WTC11 (cell line): ENCODE results near the gene AKR1C8. TPM values are rescaled to one million over a fixed set of nuclear protein-coding genes. Genes with fewer than 3 reads are reported as not detected.

Experiments
- ATAC-seq: fragments of 200-7000 bp; cut with Tn5 transposase; 2 replicates; pipeline ENCODE4 v1.10.0; 2021; ENCODE audit warnings: mild to moderate bottlenecking, moderate library complexity
- CTCF ChIA-PET: fragments of 300-600 bp; sonication (Branson Sonifier 250); formaldehyde crosslinking; loops from one replicate; lab custom pipeline; 2021; ENCODE audit warnings: antibody characterized with exemption; lab: Charles Lee
- POLR2A ChIA-PET: fragments of 350-600 bp; sonication (Branson Sonifier 250); formaldehyde crosslinking; loops from one replicate; lab custom pipeline; 2021; ENCODE audit warnings: antibody characterized with exemption; lab: Charles Lee
- DNase-seq: peaks from one replicate; pipeline ENCODE4 v3.0.0; 2021; ENCODE audit warnings: low spot score
- H3K27ac Mint-ChIP-seq: 2 replicates; pipeline ENCODE4 v1.8.0; 2021; ENCODE audit warnings: mixed read lengths
- H3K27me3 Mint-ChIP-seq: 2 replicates; pipeline ENCODE4 v1.8.0; 2021; ENCODE audit warnings: low read depth, mild to moderate bottlenecking, moderate library complexity, mixed read lengths
- H3K36me3 Mint-ChIP-seq: 2 replicates; pipeline ENCODE4 v1.8.0; 2021; ENCODE audit warnings: mixed read lengths
- H3K4me1 Mint-ChIP-seq: 2 replicates; pipeline ENCODE4 v1.8.0; 2022; ENCODE audit warnings: mixed read lengths
- H3K4me3 Mint-ChIP-seq: 2 replicates; pipeline ENCODE4 v1.8.0; 2021; ENCODE audit warnings: mild to moderate bottlenecking, moderate library complexity, mixed read lengths
- H3K9me3 Mint-ChIP-seq: 2 replicates; pipeline ENCODE4 v1.8.0; 2021; ENCODE audit warnings: mixed read lengths
- CREB1 ChIP-seq: sonication (generic); formaldehyde crosslinking; IDR thresholded peaks from 2 replicates; pipeline ENCODE4 v1.8.0; 2023; ENCODE audit warnings: mild to moderate bottlenecking, missing genetic modification reagents
- FOXP1 ChIP-seq: sonication (generic); formaldehyde crosslinking; IDR thresholded peaks from 2 replicates; pipeline ENCODE4 v1.8.0; 2022; ENCODE audit warnings: missing genetic modification reagents, mild to moderate bottlenecking, moderate library complexity, borderline replicate concordance
- GTF2I ChIP-seq: fragments of 250-450 bp; sonication (Bioruptor Pico); conservative IDR thresholded peaks from 2 replicates; pipeline ENCODE4 v1.4.0; 2021; ENCODE audit warnings: mild to moderate bottlenecking
- JAZF1 ChIP-seq: fragments of 250-450 bp; sonication (Bioruptor Pico); IDR thresholded peaks from 2 replicates; pipeline ENCODE4 v1.9.0; 2021; ENCODE audit warnings: moderate library complexity, mild to moderate bottlenecking, inconsistent platforms
- MLX ChIP-seq: sonication (generic); formaldehyde crosslinking; IDR thresholded peaks from 2 replicates; pipeline ENCODE4 v1.8.1; 2023; ENCODE audit warnings: mild to moderate bottlenecking, missing genetic modification reagents, moderate library complexity
- NFATC4 ChIP-seq: fragments of 250-450 bp; sonication (Bioruptor Pico); IDR thresholded peaks from 2 replicates; pipeline ENCODE4 v1.9.0; 2021; ENCODE audit warnings: mild to moderate bottlenecking
- NR1H2 ChIP-seq: sonication (generic); formaldehyde crosslinking; IDR thresholded peaks from 2 replicates; pipeline ENCODE4 v1.9.0; 2021; ENCODE audit warnings: mild to moderate bottlenecking, moderate library complexity, missing genetic modification reagents
- NR2C2 ChIP-seq: sonication (generic); formaldehyde crosslinking; IDR thresholded peaks from 2 replicates; pipeline ENCODE4 v1.8.0; 2022; ENCODE audit warnings: mild to moderate bottlenecking, missing genetic modification reagents
- NR3C1 ChIP-seq: sonication (generic); formaldehyde crosslinking; conservative IDR thresholded peaks from 2 replicates; pipeline ENCODE4 v1.8.1; 2023; ENCODE audit warnings: low read depth, mild to moderate bottlenecking, missing genetic modification reagents
- OVOL2 ChIP-seq: fragments of 250-450 bp; sonication (Bioruptor Pico); IDR thresholded peaks from 2 replicates; pipeline ENCODE4 v1.9.0; 2021; ENCODE audit warnings: mild to moderate bottlenecking, borderline replicate concordance
- PRDM15 ChIP-seq: sonication (generic); formaldehyde crosslinking; IDR thresholded peaks from 2 replicates; pipeline ENCODE4 v1.8.0; 2022; ENCODE audit warnings: missing genetic modification reagents
- RELA ChIP-seq: sonication (generic); formaldehyde crosslinking; IDR thresholded peaks from 2 replicates; pipeline ENCODE4 v1.8.1; 2022; ENCODE audit warnings: missing genetic modification reagents, mild to moderate bottlenecking, borderline replicate concordance
- SMAD4 ChIP-seq: sonication (generic); formaldehyde crosslinking; IDR thresholded peaks from 2 replicates; pipeline ENCODE4 v1.8.0; 2022; ENCODE audit warnings: mild to moderate bottlenecking, missing genetic modification reagents
- ZNF317 ChIP-seq: sonication (generic); formaldehyde crosslinking; IDR thresholded peaks from 2 replicates; pipeline ENCODE4 v1.8.1; 2023; ENCODE audit warnings: low read depth, mild to moderate bottlenecking, moderate library complexity, missing genetic modification reagents, borderline replicate concordance
- ZNF671 ChIP-seq: fragments of 250-450 bp; sonication (Bioruptor Pico); IDR thresholded peaks from 2 replicates; pipeline ENCODE4 v1.8.0; 2021; ENCODE audit warnings: mild to moderate bottlenecking
- total RNA-seq: library from RNA; stranded (reverse); gene quantifications from 3 replicates; pipeline ENCODE4 v1.2.3, GENCODE V29; 2021
- TF ChIP-seq, protein P1 (sequence below): fragments of 200-600 bp; IDR thresholded peaks from 2 replicates; pipeline ENCODE4 v1.8.0; 2022; ENCODE audit warnings: antibody characterized with exemption
- TF ChIP-seq, protein P2 (sequence below): sonication (generic); formaldehyde crosslinking; IDR thresholded peaks from 2 replicates; pipeline ENCODE4 v1.8.0; 2022; ENCODE audit warnings: mild to moderate bottlenecking, missing genetic modification reagents
- TF ChIP-seq, protein P3 (sequence below): sonication (generic); formaldehyde crosslinking; conservative IDR thresholded peaks from 2 replicates; pipeline ENCODE4 v1.8.1; 2023; ENCODE audit warnings: mild to moderate bottlenecking, low read depth, missing genetic modification reagents, moderate library complexity
- TF ChIP-seq, protein P4 (sequence below): sonication (generic); formaldehyde crosslinking; IDR thresholded peaks from 2 replicates; pipeline ENCODE4 v1.8.1; 2022; ENCODE audit warnings: low read depth, missing genetic modification reagents, borderline replicate concordance
- TF ChIP-seq, protein P5 (sequence below): sonication (generic); formaldehyde crosslinking; conservative IDR thresholded peaks from 2 replicates; pipeline ENCODE4 v1.8.1; 2022; ENCODE audit warnings: mild to moderate bottlenecking, missing genetic modification reagents
- TF ChIP-seq, protein P6 (sequence below): sonication (generic); formaldehyde crosslinking; IDR thresholded peaks from 2 replicates; pipeline ENCODE4 v1.8.0; 2023; ENCODE audit warnings: missing genetic modification reagents

The AKR1C8 gene
- total RNA-seq, 1 experiment from 2014 or later = not detected

- TF ChIP-seq NFATC4 (CRISPR knock-in tag) = no peak
- TF ChIP-seq, protein P1, sequence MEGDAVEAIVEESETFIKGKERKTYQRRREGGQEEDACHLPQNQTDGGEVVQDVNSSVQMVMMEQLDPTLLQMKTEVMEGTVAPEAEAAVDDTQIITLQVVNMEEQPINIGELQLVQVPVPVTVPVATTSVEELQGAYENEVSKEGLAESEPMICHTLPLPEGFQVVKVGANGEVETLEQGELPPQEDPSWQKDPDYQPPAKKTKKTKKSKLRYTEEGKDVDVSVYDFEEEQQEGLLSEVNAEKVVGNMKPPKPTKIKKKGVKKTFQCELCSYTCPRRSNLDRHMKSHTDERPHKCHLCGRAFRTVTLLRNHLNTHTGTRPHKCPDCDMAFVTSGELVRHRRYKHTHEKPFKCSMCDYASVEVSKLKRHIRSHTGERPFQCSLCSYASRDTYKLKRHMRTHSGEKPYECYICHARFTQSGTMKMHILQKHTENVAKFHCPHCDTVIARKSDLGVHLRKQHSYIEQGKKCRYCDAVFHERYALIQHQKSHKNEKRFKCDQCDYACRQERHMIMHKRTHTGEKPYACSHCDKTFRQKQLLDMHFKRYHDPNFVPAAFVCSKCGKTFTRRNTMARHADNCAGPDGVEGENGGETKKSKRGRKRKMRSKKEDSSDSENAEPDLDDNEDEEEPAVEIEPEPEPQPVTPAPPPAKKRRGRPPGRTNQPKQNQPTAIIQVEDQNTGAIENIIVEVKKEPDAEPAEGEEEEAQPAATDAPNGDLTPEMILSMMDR = no peak
- no peak for TF ChIP-seq ZNF317 (CRISPR knock-in tag)
- TF ChIP-seq CREB1 = no peak
- TF ChIP-seq GTF2I (CRISPR knock-in tag) = no peak
- TF ChIP-seq, protein P2, sequence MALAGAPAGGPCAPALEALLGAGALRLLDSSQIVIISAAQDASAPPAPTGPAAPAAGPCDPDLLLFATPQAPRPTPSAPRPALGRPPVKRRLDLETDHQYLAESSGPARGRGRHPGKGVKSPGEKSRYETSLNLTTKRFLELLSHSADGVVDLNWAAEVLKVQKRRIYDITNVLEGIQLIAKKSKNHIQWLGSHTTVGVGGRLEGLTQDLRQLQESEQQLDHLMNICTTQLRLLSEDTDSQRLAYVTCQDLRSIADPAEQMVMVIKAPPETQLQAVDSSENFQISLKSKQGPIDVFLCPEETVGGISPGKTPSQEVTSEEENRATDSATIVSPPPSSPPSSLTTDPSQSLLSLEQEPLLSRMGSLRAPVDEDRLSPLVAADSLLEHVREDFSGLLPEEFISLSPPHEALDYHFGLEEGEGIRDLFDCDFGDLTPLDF (CRISPR knock-in tag) = no peak
- TF ChIP-seq JAZF1 (CRISPR knock-in tag) = no peak
- ChIA-PET POLR2A (no interaction called here), CTCF (no interaction called here)
- H3K4me3 Mint-ChIP-seq = no peak overlapping the region
- DNase-seq (no peak), ATAC-seq (no peak)
- peaks cover 6% of the 10 kb centered on the region; the same call in 1 of the 2 replicates for H3K27me3 Mint-ChIP-seq
- no peaks in the 10 kb centered on the region for H3K4me1 Mint-ChIP-seq
- H3K36me3 Mint-ChIP-seq = peaks cover 55% of the 10 kb centered on the region
- no peak overlapping the region for H3K27ac Mint-ChIP-seq
- H3K9me3 Mint-ChIP-seq = peaks cover 78% of the 10 kb centered on the region
These were observed 16.0 kb downstream of the AKR1C8 start for GRCh38 chr10:5168897-5169420.

DNA sequence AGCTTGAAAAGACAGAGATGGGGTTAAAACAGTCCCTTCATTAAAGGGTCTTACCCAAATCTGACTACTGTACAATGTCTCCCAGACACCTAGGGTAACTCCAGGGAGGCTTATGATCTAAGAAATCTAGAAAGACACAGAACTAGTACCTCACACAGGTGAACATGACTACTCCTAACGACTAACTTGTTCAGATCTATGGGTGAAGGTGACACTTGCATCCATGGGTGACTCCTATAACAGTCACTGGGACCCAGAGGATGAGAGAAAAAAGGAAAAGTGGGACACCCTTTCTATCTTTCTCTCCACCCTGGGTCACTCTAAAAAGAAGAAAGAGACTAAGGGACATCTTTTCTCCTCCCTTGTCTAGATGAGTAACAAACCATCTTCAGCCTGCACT is 19.2 kb downstream of the AKR1C8 start:
- H3K4me3 Mint-ChIP-seq = no peak overlapping the region
- no peak for DNase-seq
- H3K4me1 Mint-ChIP-seq = no peaks in the 10 kb centered on the region
- H3K36me3 Mint-ChIP-seq = peaks cover 81% of the 10 kb centered on the region
- no peak overlapping the region for H3K27ac Mint-ChIP-seq
- ATAC-seq = no peak
- H3K9me3 Mint-ChIP-seq = peaks cover 96% of the 10 kb centered on the region
- peaks cover 6% of the 10 kb centered on the region; the same call in 1 of the 2 replicates for H3K27me3 Mint-ChIP-seq
- no peak for TF ChIP-seq PRDM15 (CRISPR knock-in tag)
- TF ChIP-seq FOXP1 (CRISPR knock-in tag) = no peak
- TF ChIP-seq, protein P3, sequence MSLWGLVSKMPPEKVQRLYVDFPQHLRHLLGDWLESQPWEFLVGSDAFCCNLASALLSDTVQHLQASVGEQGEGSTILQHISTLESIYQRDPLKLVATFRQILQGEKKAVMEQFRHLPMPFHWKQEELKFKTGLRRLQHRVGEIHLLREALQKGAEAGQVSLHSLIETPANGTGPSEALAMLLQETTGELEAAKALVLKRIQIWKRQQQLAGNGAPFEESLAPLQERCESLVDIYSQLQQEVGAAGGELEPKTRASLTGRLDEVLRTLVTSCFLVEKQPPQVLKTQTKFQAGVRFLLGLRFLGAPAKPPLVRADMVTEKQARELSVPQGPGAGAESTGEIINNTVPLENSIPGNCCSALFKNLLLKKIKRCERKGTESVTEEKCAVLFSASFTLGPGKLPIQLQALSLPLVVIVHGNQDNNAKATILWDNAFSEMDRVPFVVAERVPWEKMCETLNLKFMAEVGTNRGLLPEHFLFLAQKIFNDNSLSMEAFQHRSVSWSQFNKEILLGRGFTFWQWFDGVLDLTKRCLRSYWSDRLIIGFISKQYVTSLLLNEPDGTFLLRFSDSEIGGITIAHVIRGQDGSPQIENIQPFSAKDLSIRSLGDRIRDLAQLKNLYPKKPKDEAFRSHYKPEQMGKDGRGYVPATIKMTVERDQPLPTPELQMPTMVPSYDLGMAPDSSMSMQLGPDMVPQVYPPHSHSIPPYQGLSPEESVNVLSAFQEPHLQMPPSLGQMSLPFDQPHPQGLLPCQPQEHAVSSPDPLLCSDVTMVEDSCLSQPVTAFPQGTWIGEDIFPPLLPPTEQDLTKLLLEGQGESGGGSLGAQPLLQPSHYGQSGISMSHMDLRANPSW = no peak
- no peak for TF ChIP-seq NR2C2 (CRISPR knock-in tag)
- no peak for TF ChIP-seq NR3C1 (CRISPR knock-in tag)
- TF ChIP-seq NR1H2 (CRISPR knock-in tag) = no peak
- TF ChIP-seq, protein P4, sequence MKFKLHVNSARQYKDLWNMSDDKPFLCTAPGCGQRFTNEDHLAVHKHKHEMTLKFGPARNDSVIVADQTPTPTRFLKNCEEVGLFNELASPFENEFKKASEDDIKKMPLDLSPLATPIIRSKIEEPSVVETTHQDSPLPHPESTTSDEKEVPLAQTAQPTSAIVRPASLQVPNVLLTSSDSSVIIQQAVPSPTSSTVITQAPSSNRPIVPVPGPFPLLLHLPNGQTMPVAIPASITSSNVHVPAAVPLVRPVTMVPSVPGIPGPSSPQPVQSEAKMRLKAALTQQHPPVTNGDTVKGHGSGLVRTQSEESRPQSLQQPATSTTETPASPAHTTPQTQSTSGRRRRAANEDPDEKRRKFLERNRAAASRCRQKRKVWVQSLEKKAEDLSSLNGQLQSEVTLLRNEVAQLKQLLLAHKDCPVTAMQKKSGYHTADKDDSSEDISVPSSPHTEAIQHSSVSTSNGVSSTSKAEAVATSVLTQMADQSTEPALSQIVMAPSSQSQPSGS (CRISPR knock-in tag) = no peak
- TF ChIP-seq, protein P5, sequence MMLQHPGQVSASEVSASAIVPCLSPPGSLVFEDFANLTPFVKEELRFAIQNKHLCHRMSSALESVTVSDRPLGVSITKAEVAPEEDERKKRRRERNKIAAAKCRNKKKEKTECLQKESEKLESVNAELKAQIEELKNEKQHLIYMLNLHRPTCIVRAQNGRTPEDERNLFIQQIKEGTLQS (CRISPR knock-in tag) = no peak
- TF ChIP-seq, protein P6, sequence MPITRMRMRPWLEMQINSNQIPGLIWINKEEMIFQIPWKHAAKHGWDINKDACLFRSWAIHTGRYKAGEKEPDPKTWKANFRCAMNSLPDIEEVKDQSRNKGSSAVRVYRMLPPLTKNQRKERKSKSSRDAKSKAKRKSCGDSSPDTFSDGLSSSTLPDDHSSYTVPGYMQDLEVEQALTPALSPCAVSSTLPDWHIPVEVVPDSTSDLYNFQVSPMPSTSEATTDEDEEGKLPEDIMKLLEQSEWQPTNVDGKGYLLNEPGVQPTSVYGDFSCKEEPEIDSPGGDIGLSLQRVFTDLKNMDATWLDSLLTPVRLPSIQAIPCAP (CRISPR knock-in tag) = no peak
- no peak for TF ChIP-seq SMAD4 (CRISPR knock-in tag)
- TF ChIP-seq GTF2I (CRISPR knock-in tag) = no peak
- TF ChIP-seq ZNF671 (CRISPR knock-in tag) = no peak
- TF ChIP-seq RELA (CRISPR knock-in tag) = no peak
- no peak for TF ChIP-seq MLX (CRISPR knock-in tag)
- TF ChIP-seq OVOL2 (CRISPR knock-in tag) = no peak
- no peak for TF ChIP-seq JAZF1 (CRISPR knock-in tag)
- POLR2A ChIA-PET = no interaction called here
- CTCF ChIA-PET = no interaction called here
